ENCODE data around the gene AEBP1. TPM values are rescaled to one million over a fixed set of nuclear protein-coding genes. Genes with fewer than 3 reads are reported as not detected.

AEBP1 gene
- total and polyA plus RNA-seq, 9 of the 15 experiments (the other 6 are each of a cell fraction or from before 2014, with no cell fraction given), result 0.03 to 0.78 (median 0.30) TPM; not detected in 2

- TF ChIP-seq REST (IDR thresholded peaks at IDR 0.05; ENCODE audit: borderline replicate concordance), result peak; percentile 28; the same call in 1 of the 2 replicates
- TF ChIP-seq REST (CRISPR knock-in tag; IDR thresholded peaks at IDR 0.05; ENCODE audit: low read depth), result no peak
- TF ChIP-seq HDAC8 (tag; IDR thresholded peaks at IDR 0.05), result no peak
- no peak for TF ChIP-seq ZKSCAN3 (CRISPR knock-in tag; IDR thresholded peaks at IDR 0.05)
- no peak for TF ChIP-seq SAFB2 (IDR thresholded peaks at IDR 0.05; ENCODE audit: borderline replicate concordance, low read depth, low read length, severe bottlenecking)
- TF ChIP-seq NCOA1 (IDR thresholded peaks at IDR 0.05; ENCODE audit: low read depth), result peak; percentile 69; the same call in 1 of the 2 replicates
- no peak for TF ChIP-seq ZNF778 (CRISPR knock-in tag; IDR thresholded peaks at IDR 0.05)
- TF ChIP-seq NBN (IDR thresholded peaks at IDR 0.05; ENCODE audit: low read depth), result peak; percentile 65; the same call in 1 of the 2 replicates
- no peak for TF ChIP-seq ZNF311 (CRISPR knock-in tag; IDR thresholded peaks at IDR 0.05)
- no peak for TF ChIP-seq ZBTB8A (IDR thresholded peaks at IDR 0.05; ENCODE audit: partially characterized antibody)
- 0 out of 2 replicates have a peak, but pooled peaks have one; percentile 24 for TF ChIP-seq ZNF583 (CRISPR knock-in tag; IDR thresholded peaks at IDR 0.05)
- TF ChIP-seq ARID3A (IDR thresholded peaks at IDR 0.05; ENCODE audit: borderline replicate concordance, low read depth, low read length), result no peak
- TF ChIP-seq POLR2B (IDR thresholded peaks at IDR 0.05; ENCODE audit: low read depth, partially characterized antibody), result no peak
- TF ChIP-seq ZNF75A (CRISPR knock-in tag; IDR thresholded peaks at IDR 0.05), result no peak
- no peak for TF ChIP-seq RBM39 (optimal IDR thresholded peaks at IDR 0.05; ENCODE audit: low read depth, low read length)
- peak; percentile 37; the same call in 1 of the 2 replicates for TF ChIP-seq CREB1 (IDR thresholded peaks at IDR 0.05)
- TF ChIP-seq CREB1 (CRISPR knock-in tag; IDR thresholded peaks at IDR 0.05), result no peak
- no peak for TF ChIP-seq RHOXF2B (CRISPR knock-in tag; conservative IDR thresholded peaks at IDR 0.05)
- no peak for TF ChIP-seq ZNF282 (CRISPR knock-in tag; IDR thresholded peaks at IDR 0.05)
- 0 out of 2 replicates have a peak, but pooled peaks have one; percentile 16 for TF ChIP-seq DIDO1 (tag; IDR thresholded peaks at IDR 0.05; ENCODE audit: low read depth)
Observed at GRCh38 chr7:44147026-44147991, 43.2 kb downstream of the AEBP1 start (continued).
